Neural crest cell (in vitro differentiated cells): ENCODE data around the gene FAF1. TPM values are rescaled to one million over a fixed set of nuclear protein-coding genes. Genes with fewer than 3 reads are reported as not detected.

ENCODE experiments used
- DNase-seq: peaks from one replicate; pipeline ENCODE4 v3.0.0; 2021; ENCODE audit warnings: low read depth, mixed read lengths, low spot score
- H3K27ac Mint-ChIP-seq: one replicate; pipeline ENCODE4 v1.8.0; 2021; ENCODE audit warnings: mild to moderate bottlenecking, mixed read lengths; ENCODE audit not compliant: unreplicated experiment
- H3K27me3 Mint-ChIP-seq: 2 replicates; pipeline ENCODE4 v1.8.0; 2021; ENCODE audit warnings: low read depth, mild to moderate bottlenecking, mixed read lengths
- H3K36me3 Mint-ChIP-seq: 2 replicates; pipeline ENCODE4 v1.8.0; 2021; ENCODE audit warnings: low read depth, mild to moderate bottlenecking, mixed read lengths
- H3K4me1 Mint-ChIP-seq: 2 replicates; pipeline ENCODE4 v1.8.0; 2021; ENCODE audit warnings: mixed read lengths
- H3K4me3 Mint-ChIP-seq: one replicate; pipeline ENCODE4 v1.8.0; 2021; ENCODE audit warnings: mild to moderate bottlenecking, mixed read lengths
- H3K9me3 Mint-ChIP-seq: 2 replicates; pipeline ENCODE4 v1.8.0; 2021; ENCODE audit warnings: mixed read lengths
- total RNA-seq: library from RNA; stranded (reverse); gene quantifications from 2 replicates; pipeline ENCODE4 v1.2.1, GENCODE V29; 2021
- TF ChIP-seq, protein P1 (sequence below): fragments of 200-600 bp; sonication (generic); conservative IDR thresholded peaks from 2 replicates; pipeline ENCODE4 v1.5.0; 2021; ENCODE audit warnings: antibody characterized with exemption, mild to moderate bottlenecking

FAF1 gene
- total RNA-seq, 1 donor from 2014 or later = 73.0 TPM

DNA sequence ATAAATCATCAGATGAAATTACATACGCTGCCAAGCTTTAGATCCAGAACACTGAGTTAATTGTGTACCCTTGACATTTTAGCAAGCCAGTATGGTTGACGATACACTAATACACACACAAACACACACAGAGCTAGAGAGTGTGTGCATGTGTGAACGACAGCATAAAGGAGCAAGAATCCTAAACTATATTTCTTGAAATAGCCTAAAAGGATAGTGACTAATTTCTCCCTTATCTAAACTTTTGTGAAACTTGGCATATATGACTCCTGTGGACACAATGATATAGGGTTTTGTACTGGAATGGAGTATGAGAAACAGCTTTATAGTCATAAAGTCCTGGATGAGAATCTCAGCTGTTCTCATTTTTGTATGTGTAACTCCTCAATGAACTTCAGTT lies 471.7 kb downstream of the FAF1 start:
- Mint-ChIP-seq H3K4me1 (no peaks in the 10 kb centered on the region), H3K27ac (no peak overlapping the region), H3K9me3 (no peaks in the 10 kb centered on the region), H3K4me3 (no peak overlapping the region), H3K27me3 (no peaks in the 10 kb centered on the region), H3K36me3 (peaks cover 16% of the 10 kb centered on the region)
- no peak for DNase-seq
- TF ChIP-seq, protein P1, sequence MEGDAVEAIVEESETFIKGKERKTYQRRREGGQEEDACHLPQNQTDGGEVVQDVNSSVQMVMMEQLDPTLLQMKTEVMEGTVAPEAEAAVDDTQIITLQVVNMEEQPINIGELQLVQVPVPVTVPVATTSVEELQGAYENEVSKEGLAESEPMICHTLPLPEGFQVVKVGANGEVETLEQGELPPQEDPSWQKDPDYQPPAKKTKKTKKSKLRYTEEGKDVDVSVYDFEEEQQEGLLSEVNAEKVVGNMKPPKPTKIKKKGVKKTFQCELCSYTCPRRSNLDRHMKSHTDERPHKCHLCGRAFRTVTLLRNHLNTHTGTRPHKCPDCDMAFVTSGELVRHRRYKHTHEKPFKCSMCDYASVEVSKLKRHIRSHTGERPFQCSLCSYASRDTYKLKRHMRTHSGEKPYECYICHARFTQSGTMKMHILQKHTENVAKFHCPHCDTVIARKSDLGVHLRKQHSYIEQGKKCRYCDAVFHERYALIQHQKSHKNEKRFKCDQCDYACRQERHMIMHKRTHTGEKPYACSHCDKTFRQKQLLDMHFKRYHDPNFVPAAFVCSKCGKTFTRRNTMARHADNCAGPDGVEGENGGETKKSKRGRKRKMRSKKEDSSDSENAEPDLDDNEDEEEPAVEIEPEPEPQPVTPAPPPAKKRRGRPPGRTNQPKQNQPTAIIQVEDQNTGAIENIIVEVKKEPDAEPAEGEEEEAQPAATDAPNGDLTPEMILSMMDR = no peak

DNA sequence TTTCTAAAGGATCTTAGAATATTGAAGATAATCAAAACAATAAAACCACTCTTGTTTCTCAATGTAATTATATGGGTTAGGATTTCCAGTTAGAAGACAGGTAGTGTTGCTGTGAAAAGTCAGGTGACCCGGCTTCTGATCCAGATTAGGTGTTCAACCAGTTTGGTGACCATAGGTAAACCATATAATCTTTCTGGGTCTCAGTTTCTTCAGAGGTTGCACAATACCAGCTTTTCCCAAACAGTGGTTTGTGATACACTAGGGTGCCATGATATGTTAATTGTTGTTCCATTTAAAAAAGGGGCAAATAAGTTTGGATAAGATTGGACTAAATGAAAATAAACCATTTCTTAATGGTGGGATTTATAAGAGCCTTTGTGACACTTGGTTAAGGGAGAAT lies 472.3 kb downstream of the FAF1 start:
- Mint-ChIP-seq H3K9me3 (no peaks in the 10 kb centered on the region), H3K4me1 (no peaks in the 10 kb centered on the region), H3K36me3 (peaks cover 16% of the 10 kb centered on the region), H3K27ac (no peak overlapping the region), H3K4me3 (no peak overlapping the region), H3K27me3 (no peaks in the 10 kb centered on the region)
- no peak for DNase-seq
- TF ChIP-seq, protein P1 = no peak

DNA sequence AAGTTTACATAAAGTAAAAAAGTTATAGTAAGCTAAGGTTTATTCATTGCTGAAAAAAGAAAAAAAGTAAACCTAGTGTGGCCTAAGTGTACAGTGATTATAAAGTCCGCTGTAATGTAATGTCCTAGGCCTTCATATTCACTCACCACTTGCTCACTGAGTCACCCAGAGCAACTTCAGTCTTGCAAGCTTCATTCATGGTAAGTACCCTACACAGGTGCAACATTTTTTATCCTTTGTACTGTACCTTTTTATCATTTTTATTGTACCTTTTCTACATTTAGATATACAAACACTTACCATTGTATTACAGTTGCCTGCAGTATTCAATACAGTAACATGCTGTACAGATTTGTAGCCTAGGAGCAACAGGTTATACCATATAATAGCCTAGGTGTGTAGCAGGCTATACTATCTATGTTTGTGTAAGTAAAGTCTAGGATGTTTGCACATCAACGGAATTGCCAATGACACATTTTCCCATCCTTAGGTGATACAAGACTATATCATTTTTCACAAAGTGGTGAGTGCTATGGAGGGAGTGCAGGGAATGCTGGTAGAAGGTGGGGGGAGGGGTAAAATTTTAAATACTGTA lies 478.8 kb downstream of the FAF1 start:
- TF ChIP-seq, protein P1 = no peak
- no peak overlapping the region for H3K4me3 Mint-ChIP-seq
- H3K27ac Mint-ChIP-seq = no peak overlapping the region
- H3K9me3 Mint-ChIP-seq = no peaks in the 10 kb centered on the region
- H3K4me1 Mint-ChIP-seq = no peaks in the 10 kb centered on the region
- DNase-seq = no peak
- H3K36me3 Mint-ChIP-seq = peaks cover 6% of the 10 kb centered on the region
- no peaks in the 10 kb centered on the region for H3K27me3 Mint-ChIP-seq

DNA sequence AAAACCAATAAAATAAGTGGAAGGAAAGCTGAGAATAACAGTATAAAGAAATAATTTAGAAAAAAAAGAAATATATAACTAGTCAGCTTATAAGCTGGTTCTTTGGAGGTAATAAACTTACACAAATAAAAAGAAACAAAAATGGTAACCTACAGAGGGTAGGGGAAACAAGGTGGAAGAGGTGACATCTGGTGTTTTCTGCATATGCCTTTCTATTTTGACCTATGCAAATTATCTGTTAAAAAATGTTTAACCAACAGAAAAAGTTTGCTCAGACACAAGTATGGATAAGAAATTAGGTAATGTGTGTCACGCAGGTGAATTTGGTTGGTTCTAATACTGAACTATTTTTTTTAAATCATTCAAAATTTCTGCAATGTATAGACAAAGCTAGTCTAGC lies 483.3 kb downstream of the FAF1 start:
- Mint-ChIP-seq H3K4me3 (no peak overlapping the region), H3K4me1 (no peaks in the 10 kb centered on the region), H3K36me3 (no peaks in the 10 kb centered on the region), H3K9me3 (no peaks in the 10 kb centered on the region), H3K27ac (no peak overlapping the region), H3K27me3 (no peaks in the 10 kb centered on the region)
- TF ChIP-seq, protein P1 = no peak
- no peak for DNase-seq

DNA sequence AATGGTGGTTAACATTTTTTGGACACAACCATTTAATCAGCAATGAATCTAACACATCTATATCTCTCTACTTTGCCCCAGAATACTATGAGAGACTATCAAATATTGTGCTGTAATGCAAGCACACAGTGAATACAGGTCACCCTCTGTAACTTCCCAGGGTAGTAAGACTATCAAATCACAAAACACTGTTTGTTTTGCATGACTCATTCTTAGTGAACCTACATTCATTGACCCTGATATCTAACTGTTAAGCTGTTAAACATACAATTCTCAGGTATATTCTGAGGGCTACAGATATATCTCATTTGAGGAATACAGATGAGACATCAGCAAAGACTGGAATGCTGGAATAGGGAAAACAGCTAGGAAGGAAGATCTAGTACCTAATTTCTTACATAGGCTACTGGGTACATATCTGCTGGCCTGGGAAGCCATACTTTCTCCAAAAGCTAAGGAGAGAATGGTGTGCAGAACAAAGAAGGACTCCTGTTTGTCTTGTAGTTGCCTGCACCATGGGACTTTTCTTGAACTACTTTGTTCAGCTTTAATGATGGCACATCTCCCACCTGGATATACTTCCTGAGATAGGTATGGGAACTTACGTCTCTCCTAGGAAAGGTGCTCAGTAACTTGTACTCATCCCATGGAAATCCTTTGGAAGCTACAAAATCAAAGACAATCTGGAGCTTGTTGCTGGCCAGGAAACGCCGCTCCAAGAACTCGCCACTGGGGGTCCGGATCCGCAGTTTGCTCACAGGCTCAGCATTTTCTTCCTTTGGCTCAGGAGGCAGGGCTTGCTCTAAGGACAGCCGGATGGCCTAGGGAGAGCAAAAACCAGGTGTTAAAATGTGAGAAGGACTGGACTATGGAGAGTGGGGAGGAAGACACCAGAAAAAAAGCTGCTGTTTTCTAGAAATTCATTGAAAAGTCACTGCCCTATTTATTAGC lies 484.9 kb downstream of the FAF1 start:
- H3K4me3 Mint-ChIP-seq = no peak overlapping the region
- DNase-seq = no peak
- no peaks in the 10 kb centered on the region for H3K27me3 Mint-ChIP-seq
- TF ChIP-seq, protein P1 = no peak
- no peaks in the 10 kb centered on the region for H3K36me3 Mint-ChIP-seq
- H3K4me1 Mint-ChIP-seq = no peaks in the 10 kb centered on the region
- no peak overlapping the region for H3K27ac Mint-ChIP-seq
- no peaks in the 10 kb centered on the region for H3K9me3 Mint-ChIP-seq
